Erythroblast (primary cell): Measurements from ENCODE around the gene CACNA1C.

Experiments used
- GATA1 ChIP-seq: IDR thresholded peaks from 2 replicates; pipeline ENCODE4 v1.6.1; 2011; ENCODE audit warnings: low read depth, mild to moderate bottlenecking, control low read depth, low read length, moderate library complexity
- POLR2A ChIP-seq: IDR thresholded peaks from 2 replicates; pipeline ENCODE4 v1.6.1; 2011; ENCODE audit warnings: mild to moderate bottlenecking, low read length

DNA sequence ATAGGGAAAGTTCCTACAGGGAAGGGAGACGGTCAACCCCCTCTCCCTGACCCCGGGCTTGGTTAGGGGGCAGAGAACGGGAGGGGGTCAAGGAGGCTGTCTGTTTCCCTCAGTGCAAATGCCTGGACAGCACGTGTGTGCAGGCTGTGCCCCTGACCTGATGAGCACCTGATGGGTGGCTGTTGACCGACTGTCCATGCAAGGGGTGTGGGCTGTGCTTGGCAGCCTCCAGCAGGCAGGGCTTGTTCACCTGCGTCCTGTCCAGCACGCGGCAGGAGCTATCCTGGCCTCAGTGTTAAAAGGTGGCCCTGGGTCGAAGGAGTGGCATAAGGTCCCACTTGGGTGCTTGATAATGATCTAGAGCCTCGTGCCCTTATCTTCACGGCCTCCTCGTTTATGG lies 221.0 kb downstream of the CACNA1C start:
- TF ChIP-seq POLR2A (no peak), GATA1 (no peak)
